Transverse colon (tissue), 4 donors: ENCODE results near the gene P4HTM. TPM values are rescaled to one million over a fixed set of nuclear protein-coding genes. Genes with fewer than 3 reads are reported as not detected.

Source experiments
- DNase-seq: peaks from one replicate; pipeline ENCODE4 v3.0.0-alpha.2; 2019
- H3K27ac ChIP-seq, 4 donors: fragments of 200-600 bp; sonication (generic); 2 replicates each; pipeline ENCODE4 v1.5.1; 2016 to 2018; ENCODE audit warnings: inconsistent platforms in 4 of 4
- H3K27me3 ChIP-seq: fragments of 200-600 bp; sonication (generic); 2 replicates; pipeline ENCODE4 v1.5.1; 2017; ENCODE audit warnings: inconsistent platforms
- H3K36me3 ChIP-seq, 4 donors: fragments of 200-600 bp; sonication (generic); 2 replicates each; pipeline ENCODE4 v1.5.1; 2017 to 2019; ENCODE audit warnings: inconsistent platforms in 4 of 4
- H3K4me1 ChIP-seq, 4 donors: fragments of 200-600 bp; sonication (generic); 2 replicates each; pipeline ENCODE4 v1.5.1; 2017 to 2020; ENCODE audit warnings: inconsistent platforms in 4 of 4
- H3K4me3 ChIP-seq, 4 donors: fragments of 200-600 bp; sonication (generic); 1 replicate in 1 of 4; 2 replicates in 3 of 4; pipeline versions ENCODE4 v1.5.1 to v1.6.1; 2017 to 2019; ENCODE audit warnings: inconsistent platforms in 4 of 4
- H3K9me3 ChIP-seq, 2 donors: fragments of 200-600 bp; sonication (generic); 2 replicates each; pipeline ENCODE4 v1.5.1; 2017 to 2019; ENCODE audit warnings: inconsistent platforms in 2 of 2
- CTCF ChIP-seq, 5 experiments: fragments of 200-600 bp in 3 of 5; fragments of 450-650 bp in 2 of 5; sonication (generic) in 3 of 5; IDR thresholded peaks; 1 replicate in 2 of 5; 2 replicates in 3 of 5; pipeline ENCODE4 v1.5.1; 2016 to 2017; ENCODE audit warnings: antibody characterized with exemption in 5 of 5, inconsistent platforms in 3 of 5, mild to moderate bottlenecking in 2 of 5, moderate library complexity in 1 of 5
- EP300 ChIP-seq: sonication (generic); formaldehyde crosslinking; IDR thresholded peaks from one replicate; pipeline ENCODE4 v1.6.1; 2017; ENCODE audit warnings: antibody characterized with exemption, low read depth
- POLR2A ChIP-seq: fragments of 450-650 bp; IDR thresholded peaks from one replicate; pipeline ENCODE4 v1.6.1; 2016; ENCODE audit warnings: antibody characterized with exemption, mild to moderate bottlenecking, moderate library complexity
- POLR2AphosphoS5 ChIP-seq, 3 donors: sonication (generic); formaldehyde crosslinking; IDR thresholded peaks; one replicate each; pipeline ENCODE4 v1.6.1; 2016; ENCODE audit warnings: antibody characterized with exemption in 3 of 3
- WGBS, 2 donors: methylation state at CpG; one replicate each; pipeline ENCODE4 v1.1.5; 2018; ENCODE audit warnings: low coverage in 1 of 2; 5-methylcytosine and 5-hydroxymethylcytosine counted together
- in situ Hi-C, 4 donors: fragments of 200-750 bp; cut with MboI; loops; one replicate each; pipeline versions ENCODE4 v1.15.0 to v1.15.1; 2017; ENCODE audit warnings: low sequenced_read_pairs in 3 of 4, low pct_ligation_motif_present in 1 of 4, low pct_unique_long_range_greater_than_20kb in 1 of 4
- intact Hi-C: fragments of 100-400 bp; cut with DNase I; formaldehyde crosslinking; loops from one replicate; pipeline ENCODE4 v1.15.1; 2023; ENCODE audit warnings: low total_unique reads
- total RNA-seq, 4 donors: library from RNA; depleted of rRNA; stranded (reverse); fragments of >200 nt; gene quantifications; one replicate each; pipeline ENCODE4 v1.1.0, GENCODE V29; 2016

P4HTM gene
- total RNA-seq, 4 donors from 2014 or later, result 43.4 to 100 (median 76.6) TPM

- H3K27ac ChIP-seq, result no peak overlapping the region
- no peak for DNase-seq
- no peaks in the 10 kb centered on the region for H3K9me3 ChIP-seq
- H3K4me3 ChIP-seq, result no peak overlapping the region
- H3K4me1 ChIP-seq, result peaks cover 0 to 12% (median 6%) of the 10 kb centered on the region in 4 donors
- intact Hi-C loops, result no loop called here
- in situ Hi-C loops, result no loop called here
- H3K27me3 ChIP-seq, result no peaks in the 10 kb centered on the region
- 45 to 82% methylated on average over 2 to 4 of the region's 4 CpGs for WGBS, 2 donors
- peaks cover 0 to 6% (median 0%) of the 10 kb centered on the region in 4 donors for H3K36me3 ChIP-seq
- TF ChIP-seq POLR2A (no peak), EP300 (no peak), POLR2AphosphoS5 (IDR thresholded peaks at IDR 0.05) (no peak), CTCF (IDR thresholded peaks at IDR 0.05) (no peak)
These were observed 29.1 kb upstream of the P4HTM start for GRCh38 chr3:48960841-48961413.

- Histone ChIP-seq H3K9me3 (no peaks in the 10 kb centered on the region), H3K27ac (no peak overlapping the region), H3K4me1 (peaks cover 0 to 26% (median 13%) of the 10 kb centered on the region in 4 donors), H3K36me3 (peaks cover 0 to 6% (median 0%) of the 10 kb centered on the region in 4 donors), H3K27me3 (no peaks in the 10 kb centered on the region), H3K4me3 (no peak overlapping the region)
- intact Hi-C loops, result no loop called here
- 88% methylated on average over 2 of the region's 2 CpGs; no CpG with 5 or more reads in 1 of the 2 donors for WGBS, 2 donors
- TF ChIP-seq POLR2A (no peak), CTCF (IDR thresholded peaks at IDR 0.05) (no peak), EP300 (no peak), POLR2AphosphoS5 (IDR thresholded peaks at IDR 0.05) (no peak)
- no peak for DNase-seq
- in situ Hi-C loops, result no loop called here
These were observed 27.7 kb upstream of the P4HTM start for GRCh38 chr3:48962340-48962739.

DNA sequence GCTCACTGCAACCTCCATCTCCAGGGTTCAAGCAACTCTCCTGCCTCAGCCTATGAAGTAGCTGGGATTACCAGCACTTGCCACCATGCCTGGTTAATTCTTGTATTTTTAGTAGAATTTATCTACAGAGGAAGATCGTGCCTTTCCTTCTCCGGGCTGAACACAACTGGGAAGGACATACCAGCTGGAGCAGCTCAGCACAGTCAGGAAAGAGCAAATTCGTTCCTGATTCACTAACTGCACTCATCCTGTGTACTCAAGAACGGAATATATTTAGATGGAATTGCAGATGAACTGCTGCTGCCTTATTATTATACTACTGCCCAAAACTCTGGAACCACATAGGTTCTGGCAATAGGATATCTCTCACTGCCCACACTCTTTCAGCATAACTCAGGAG, 27.1 kb upstream of the P4HTM start:
- no peak for TF ChIP-seq POLR2A
- no peak for TF ChIP-seq POLR2AphosphoS5 (IDR thresholded peaks at IDR 0.05)
- no peak for TF ChIP-seq CTCF (IDR thresholded peaks at IDR 0.05)
- no peak for TF ChIP-seq EP300
- H3K36me3 ChIP-seq, result peaks cover 0 to 10% (median 0%) of the 10 kb centered on the region in 4 donors

GRCh38 chr3:48963591-48963990, 26.4 kb upstream of the P4HTM start:
- in situ Hi-C loops, result no loop called here
- no peak overlapping the region for H3K4me3 ChIP-seq
- 75 to 81% methylated on average over 2 of the region's 2 CpGs for WGBS, 2 donors

More for the DNA sequence above, 27.1 kb upstream of the P4HTM start:
- intact Hi-C loops (no loop called here), in situ Hi-C loops (no loop called here)
- no peak overlapping the region for H3K4me3 ChIP-seq
- H3K9me3 ChIP-seq, result no peaks in the 10 kb centered on the region
- no peak for DNase-seq
- no peak overlapping the region for H3K27ac ChIP-seq
- H3K4me1 ChIP-seq, result peaks cover 0 to 30% (median 13%) of the 10 kb centered on the region in 4 donors
- H3K27me3 ChIP-seq, result no peaks in the 10 kb centered on the region
- WGBS, 2 donors, result 89% methylated on average over 4 of the region's 4 CpGs; no CpG with 5 or more reads in 1 of the 2 donors

More at GRCh38 chr3:48963591-48963990, 26.4 kb upstream of the P4HTM start:
- H3K4me1 ChIP-seq, result peaks cover 0 to 30% (median 13%) of the 10 kb centered on the region in 4 donors
- no peak for DNase-seq
- intact Hi-C loops, result no loop called here
- H3K27me3 ChIP-seq, result no peaks in the 10 kb centered on the region
- H3K36me3 ChIP-seq, result peaks cover 0 to 7% (median under 1%) of the 10 kb centered on the region in 4 donors
- no peaks in the 10 kb centered on the region for H3K9me3 ChIP-seq
- H3K27ac ChIP-seq, result no peak overlapping the region
- TF ChIP-seq POLR2A (no peak), POLR2AphosphoS5 (IDR thresholded peaks at IDR 0.05) (no peak), EP300 (no peak), CTCF (IDR thresholded peaks at IDR 0.05) (no peak)
